Measurements from ENCODE around the gene RAB3IP. TPM values are rescaled to one million over a fixed set of nuclear protein-coding genes. Genes with fewer than 3 reads are reported as not detected.
"Not testable (repeated sequence)": the region's sequence is repeated elsewhere in the genome, so short reads cannot be mapped to it uniquely, and the experiment has no call there.

RAB3IP gene
- total and polyA plus RNA-seq, 7 donors: 3.6 to 40.0 (median 11.4) TPM

DNA sequence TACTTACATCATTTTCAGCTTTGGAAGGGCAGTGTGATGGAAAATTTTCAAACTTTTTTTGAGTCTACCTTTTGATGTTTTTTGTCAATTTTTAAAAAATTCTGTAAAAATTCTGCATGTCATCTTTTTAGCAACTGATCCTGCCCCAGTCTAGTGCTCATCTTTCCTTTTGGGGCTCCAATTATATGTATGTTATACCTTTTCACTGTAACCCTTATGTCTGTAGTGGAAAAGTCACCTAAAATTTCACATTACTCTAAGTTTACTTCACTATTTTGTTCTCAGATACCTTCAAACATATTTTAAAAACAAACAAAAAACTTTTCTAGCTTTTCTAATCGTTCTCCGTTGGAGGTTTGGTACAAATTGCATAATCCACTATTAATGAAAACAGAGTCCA, 53.9 kb downstream of the RAB3IP start:
- H3K36me3 ChIP-seq: peaks cover 0 to 10% (median 0%) of the 10 kb centered on the region in 4 donors
- H3K27ac ChIP-seq: no peak overlapping the region
- TF ChIP-seq POLR2A (IDR thresholded peaks at IDR 0.05): no peak
- TF ChIP-seq EP300 (IDR thresholded peaks at IDR 0.05): no peak
- TF ChIP-seq, protein P1, sequence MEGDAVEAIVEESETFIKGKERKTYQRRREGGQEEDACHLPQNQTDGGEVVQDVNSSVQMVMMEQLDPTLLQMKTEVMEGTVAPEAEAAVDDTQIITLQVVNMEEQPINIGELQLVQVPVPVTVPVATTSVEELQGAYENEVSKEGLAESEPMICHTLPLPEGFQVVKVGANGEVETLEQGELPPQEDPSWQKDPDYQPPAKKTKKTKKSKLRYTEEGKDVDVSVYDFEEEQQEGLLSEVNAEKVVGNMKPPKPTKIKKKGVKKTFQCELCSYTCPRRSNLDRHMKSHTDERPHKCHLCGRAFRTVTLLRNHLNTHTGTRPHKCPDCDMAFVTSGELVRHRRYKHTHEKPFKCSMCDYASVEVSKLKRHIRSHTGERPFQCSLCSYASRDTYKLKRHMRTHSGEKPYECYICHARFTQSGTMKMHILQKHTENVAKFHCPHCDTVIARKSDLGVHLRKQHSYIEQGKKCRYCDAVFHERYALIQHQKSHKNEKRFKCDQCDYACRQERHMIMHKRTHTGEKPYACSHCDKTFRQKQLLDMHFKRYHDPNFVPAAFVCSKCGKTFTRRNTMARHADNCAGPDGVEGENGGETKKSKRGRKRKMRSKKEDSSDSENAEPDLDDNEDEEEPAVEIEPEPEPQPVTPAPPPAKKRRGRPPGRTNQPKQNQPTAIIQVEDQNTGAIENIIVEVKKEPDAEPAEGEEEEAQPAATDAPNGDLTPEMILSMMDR (IDR thresholded peaks at IDR 0.05): no peak
- TF ChIP-seq POLR2AphosphoS5 (IDR thresholded peaks at IDR 0.05): no peak
- no peaks in the 10 kb centered on the region for H3K27me3 ChIP-seq
- no peak for DNase-seq
- WGBS, 2 donors: 96 to 98% methylated on average over 2 of the region's 2 CpGs
- no peak overlapping the region for H3K4me3 ChIP-seq
- intact Hi-C loops (cut with DNase I): no loop called here
- no peaks in the 10 kb centered on the region for H3K4me1 ChIP-seq
- H3K9me3 ChIP-seq: peaks cover 0 to 8% (median 2%) of the 10 kb centered on the region in 4 donors

DNA sequence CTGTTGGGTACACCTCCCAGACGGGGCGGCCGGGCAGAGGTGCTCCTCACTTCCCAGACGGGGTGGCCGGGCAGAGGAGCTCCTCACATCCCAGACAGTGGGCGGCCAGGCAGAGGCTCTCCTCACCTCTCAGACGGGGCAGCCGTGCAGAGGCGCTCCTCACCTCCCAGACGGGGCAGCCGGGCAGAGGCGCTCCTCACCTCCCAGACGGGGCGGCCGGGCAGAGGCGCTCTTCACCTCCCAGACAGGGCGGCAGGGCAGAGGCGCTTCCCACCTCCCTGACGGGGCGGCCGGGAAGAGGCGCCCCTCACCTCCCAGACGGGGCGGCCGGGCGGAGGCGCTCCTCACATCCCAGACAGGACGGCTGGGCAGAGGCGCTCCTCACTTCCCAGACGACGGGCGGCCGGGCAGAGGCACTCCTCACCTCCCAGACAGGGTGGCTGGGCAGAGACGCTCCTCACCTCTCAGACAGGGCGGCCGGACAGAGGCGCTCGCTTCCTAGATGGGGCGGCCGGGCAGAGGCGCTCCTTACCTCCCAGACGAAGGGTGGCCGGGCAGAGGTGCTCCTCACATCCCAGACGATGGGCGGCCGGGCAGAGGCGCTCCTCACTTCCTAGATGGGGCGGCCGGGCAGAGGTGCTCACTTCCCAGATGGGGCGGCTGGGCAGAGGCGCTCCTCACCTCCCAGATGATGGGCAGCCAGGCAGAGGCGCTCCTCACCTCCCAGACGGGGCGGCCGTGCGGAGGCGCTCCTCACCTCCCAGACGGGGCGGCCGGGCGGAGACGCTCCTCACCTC, 68.6 kb downstream of the RAB3IP start:
- H3K9me3 ChIP-seq; H3K4me1 ChIP-seq; DNase-seq; H3K4me3 ChIP-seq; H3K36me3 ChIP-seq; H3K27ac ChIP-seq; intact Hi-C loops (cut with DNase I); H3K27me3 ChIP-seq: not testable (repeated sequence)
- WGBS, 2 donors: 96 to 97% methylated on average over 62 of the region's 62 CpGs

DNA sequence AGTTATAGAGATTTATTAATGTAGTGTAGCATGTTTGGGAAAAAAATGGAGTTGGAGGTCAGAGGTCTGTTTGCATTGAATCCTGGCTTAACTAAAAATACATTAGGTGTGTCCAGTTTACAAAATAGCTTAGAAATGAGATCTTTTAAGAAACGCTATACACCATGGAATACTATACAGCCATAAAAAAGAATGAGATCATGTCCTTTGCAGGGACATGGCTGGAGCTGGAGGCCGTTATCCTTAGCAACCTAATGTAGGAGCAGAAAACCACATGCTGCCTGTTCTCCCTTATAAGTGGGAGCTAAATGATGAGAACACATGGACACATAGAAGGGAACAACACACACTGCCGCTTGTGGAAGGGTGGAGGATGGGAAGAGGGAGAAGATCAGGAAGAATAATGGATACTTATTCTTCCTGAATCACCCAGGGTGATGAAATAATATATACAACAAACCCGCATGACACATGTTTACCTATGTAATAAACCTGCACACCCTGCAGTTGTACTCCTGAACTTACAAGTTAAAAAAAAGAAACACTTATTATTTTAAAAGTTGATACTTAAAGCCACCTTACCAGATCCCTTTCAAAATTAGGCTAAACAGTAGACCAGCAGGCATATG, 72.3 kb downstream of the RAB3IP start:
- H3K9me3 ChIP-seq: peaks cover 0 to 4% (median 3%) of the 10 kb centered on the region in 4 donors
- no peak overlapping the region for H3K4me3 ChIP-seq
- intact Hi-C loops (cut with DNase I): no loop called here
- no peak for DNase-seq
- H3K27me3 ChIP-seq: no peaks in the 10 kb centered on the region
- no peaks in the 10 kb centered on the region for H3K4me1 ChIP-seq
- TF ChIP-seq, protein P1 (IDR thresholded peaks at IDR 0.05): no peak
- TF ChIP-seq POLR2A (IDR thresholded peaks at IDR 0.05): no peak
- TF ChIP-seq POLR2AphosphoS5 (IDR thresholded peaks at IDR 0.05): no peak
- no peak for TF ChIP-seq EP300 (IDR thresholded peaks at IDR 0.05)
- H3K27ac ChIP-seq: no peak overlapping the region
- 62 to 64% methylated on average over 4 of the region's 4 CpGs for WGBS, 2 donors
- peaks cover 0 to 7% (median 1%) of the 10 kb centered on the region in 4 donors for H3K36me3 ChIP-seq

DNA sequence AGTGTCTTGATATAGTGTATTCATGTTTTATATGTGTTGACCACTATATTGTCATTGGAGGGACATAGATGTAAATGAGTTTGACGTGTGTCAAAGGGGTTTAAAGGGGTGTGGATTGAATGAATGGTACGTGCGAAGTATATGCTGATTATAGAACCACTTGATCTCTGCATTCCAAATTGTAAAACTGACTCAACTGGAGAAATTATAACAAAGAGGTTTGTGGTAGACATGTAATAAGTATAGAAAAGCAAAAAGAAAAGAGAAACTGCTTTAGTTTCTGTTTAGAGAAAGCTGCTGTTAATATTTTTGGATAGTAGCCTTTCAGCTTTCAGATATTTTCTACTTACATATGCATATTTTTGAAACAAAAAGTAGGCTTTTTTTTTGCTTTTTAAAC, 77.4 kb downstream of the RAB3IP start:
- 92 to 95% methylated on average over 3 of the region's 3 CpGs for WGBS, 2 donors
- H3K36me3 ChIP-seq: no peaks in the 10 kb centered on the region
- H3K9me3 ChIP-seq: no peaks in the 10 kb centered on the region
- no peak overlapping the region for H3K4me3 ChIP-seq
- no peaks in the 10 kb centered on the region for H3K27me3 ChIP-seq
- no peak for TF ChIP-seq POLR2AphosphoS5 (IDR thresholded peaks at IDR 0.05)
- TF ChIP-seq, protein P1 (IDR thresholded peaks at IDR 0.05): no peak
- no peak for TF ChIP-seq POLR2A (IDR thresholded peaks at IDR 0.05)
- no peak for TF ChIP-seq EP300 (IDR thresholded peaks at IDR 0.05)
- no peak overlapping the region for H3K27ac ChIP-seq
- no peaks in the 10 kb centered on the region for H3K4me1 ChIP-seq
- DNase-seq: no peak
- intact Hi-C loops (cut with DNase I): no loop called here

DNA sequence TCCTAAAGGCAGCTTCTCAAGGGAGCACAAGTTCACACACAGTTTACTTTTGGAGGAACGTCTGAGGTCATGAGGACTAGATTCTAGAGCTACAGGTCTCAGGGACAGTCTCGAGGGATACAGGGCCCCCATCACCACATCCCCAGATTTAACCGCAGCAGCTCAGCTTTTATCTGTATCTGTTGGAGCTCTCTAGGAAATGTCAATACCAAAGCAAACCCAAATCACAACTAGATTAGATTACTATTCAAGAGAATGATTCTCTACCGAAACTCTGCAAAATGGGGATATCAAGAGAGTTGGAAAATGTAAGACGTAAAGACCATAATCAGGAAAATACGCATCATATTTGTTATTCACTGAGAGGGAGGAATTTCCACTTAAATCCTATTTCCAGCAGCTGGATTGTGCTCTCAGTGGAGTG, 82.4 kb downstream of the RAB3IP start:
- no peaks in the 10 kb centered on the region for H3K36me3 ChIP-seq
- no peaks in the 10 kb centered on the region for H3K27me3 ChIP-seq
- no peak overlapping the region for H3K27ac ChIP-seq
- no peak for DNase-seq
- 68 to 83% methylated on average over 6 of the region's 6 CpGs for WGBS, 2 donors
- intact Hi-C loops (cut with DNase I): no loop called here
- no peak overlapping the region for H3K4me3 ChIP-seq
- H3K4me1 ChIP-seq: no peaks in the 10 kb centered on the region
- H3K9me3 ChIP-seq: no peaks in the 10 kb centered on the region
- TF ChIP-seq POLR2AphosphoS5 (IDR thresholded peaks at IDR 0.05) (no peak), POLR2A (IDR thresholded peaks at IDR 0.05) (no peak), EP300 (IDR thresholded peaks at IDR 0.05) (no peak)
- TF ChIP-seq, protein P1 (IDR thresholded peaks at IDR 0.05): no peak
